ENCODE results near the gene NFATC2. TPM values are rescaled to one million over a fixed set of nuclear protein-coding genes. Genes with fewer than 3 reads are reported as not detected.

NFATC2 gene
- total RNA-seq, 1 donor from 2014 or later: 0.89 TPM

DNA sequence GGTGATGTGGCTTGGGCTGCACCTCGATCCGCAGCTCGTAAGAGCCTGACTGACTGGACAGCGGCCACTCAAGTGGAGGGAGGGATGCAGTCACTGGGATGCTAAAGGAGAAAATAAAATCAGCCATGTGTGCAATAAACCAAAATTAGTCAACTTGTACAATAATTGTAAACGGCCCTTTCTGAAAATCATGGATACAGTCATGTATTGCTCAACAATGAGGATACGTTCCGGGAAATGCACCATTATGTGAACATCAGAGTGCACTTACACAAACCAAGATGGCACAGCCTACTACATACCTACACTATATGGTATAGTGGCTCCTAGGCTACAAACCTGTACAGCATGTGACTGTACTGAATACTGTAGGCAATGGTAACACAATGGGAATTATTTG, 25.7 kb downstream of the NFATC2 start:
- DNase-seq (ENCODE audit: extremely low spot score, unreplicated experiment): no peak
- Mint-ChIP-seq H3K9me3 (ENCODE audit: unreplicated experiment) (no peaks in the 10 kb centered on the region), H3K27ac (ENCODE audit: unreplicated experiment) (no peak overlapping the region), H3K27me3 (ENCODE audit: unreplicated experiment) (no peaks in the 10 kb centered on the region), H3K4me3 (ENCODE audit: unreplicated experiment) (no peak overlapping the region), H3K36me3 (ENCODE audit: unreplicated experiment) (no peaks in the 10 kb centered on the region), H3K4me1 (ENCODE audit: unreplicated experiment) (peaks cover 7% of the 10 kb centered on the region)
- TF ChIP-seq, protein P1, sequence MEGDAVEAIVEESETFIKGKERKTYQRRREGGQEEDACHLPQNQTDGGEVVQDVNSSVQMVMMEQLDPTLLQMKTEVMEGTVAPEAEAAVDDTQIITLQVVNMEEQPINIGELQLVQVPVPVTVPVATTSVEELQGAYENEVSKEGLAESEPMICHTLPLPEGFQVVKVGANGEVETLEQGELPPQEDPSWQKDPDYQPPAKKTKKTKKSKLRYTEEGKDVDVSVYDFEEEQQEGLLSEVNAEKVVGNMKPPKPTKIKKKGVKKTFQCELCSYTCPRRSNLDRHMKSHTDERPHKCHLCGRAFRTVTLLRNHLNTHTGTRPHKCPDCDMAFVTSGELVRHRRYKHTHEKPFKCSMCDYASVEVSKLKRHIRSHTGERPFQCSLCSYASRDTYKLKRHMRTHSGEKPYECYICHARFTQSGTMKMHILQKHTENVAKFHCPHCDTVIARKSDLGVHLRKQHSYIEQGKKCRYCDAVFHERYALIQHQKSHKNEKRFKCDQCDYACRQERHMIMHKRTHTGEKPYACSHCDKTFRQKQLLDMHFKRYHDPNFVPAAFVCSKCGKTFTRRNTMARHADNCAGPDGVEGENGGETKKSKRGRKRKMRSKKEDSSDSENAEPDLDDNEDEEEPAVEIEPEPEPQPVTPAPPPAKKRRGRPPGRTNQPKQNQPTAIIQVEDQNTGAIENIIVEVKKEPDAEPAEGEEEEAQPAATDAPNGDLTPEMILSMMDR (IDR thresholded peaks at IDR 0.05): no peak

DNA sequence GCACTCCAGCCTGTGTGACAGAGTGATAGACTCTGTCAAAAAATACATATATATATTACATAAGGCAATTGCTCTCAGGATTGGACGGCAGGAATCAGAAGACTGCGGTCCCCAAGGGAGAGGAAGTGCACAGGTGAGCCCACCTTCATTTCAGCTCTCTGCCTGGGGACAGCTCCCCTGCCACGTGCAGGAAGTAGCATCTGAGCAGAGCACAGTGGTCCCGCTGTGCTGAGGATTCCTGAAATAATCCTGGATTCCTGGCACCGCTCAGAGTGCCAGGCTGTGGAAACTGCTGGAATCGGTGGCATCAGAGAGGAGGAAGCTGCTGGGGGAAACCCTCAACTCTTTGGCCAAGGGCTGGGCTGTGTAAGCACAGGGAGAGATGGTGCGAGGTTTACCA, 27.7 kb downstream of the NFATC2 start:
- Mint-ChIP-seq H3K9me3 (ENCODE audit: unreplicated experiment) (no peaks in the 10 kb centered on the region), H3K36me3 (ENCODE audit: unreplicated experiment) (no peaks in the 10 kb centered on the region), H3K27me3 (ENCODE audit: unreplicated experiment) (no peaks in the 10 kb centered on the region), H3K27ac (ENCODE audit: unreplicated experiment) (no peak overlapping the region), H3K4me3 (ENCODE audit: unreplicated experiment) (no peak overlapping the region), H3K4me1 (ENCODE audit: unreplicated experiment) (peaks cover 26% of the 10 kb centered on the region)
- TF ChIP-seq, protein P1 (IDR thresholded peaks at IDR 0.05): no peak
- DNase-seq (ENCODE audit: extremely low spot score, unreplicated experiment): no peak

DNA sequence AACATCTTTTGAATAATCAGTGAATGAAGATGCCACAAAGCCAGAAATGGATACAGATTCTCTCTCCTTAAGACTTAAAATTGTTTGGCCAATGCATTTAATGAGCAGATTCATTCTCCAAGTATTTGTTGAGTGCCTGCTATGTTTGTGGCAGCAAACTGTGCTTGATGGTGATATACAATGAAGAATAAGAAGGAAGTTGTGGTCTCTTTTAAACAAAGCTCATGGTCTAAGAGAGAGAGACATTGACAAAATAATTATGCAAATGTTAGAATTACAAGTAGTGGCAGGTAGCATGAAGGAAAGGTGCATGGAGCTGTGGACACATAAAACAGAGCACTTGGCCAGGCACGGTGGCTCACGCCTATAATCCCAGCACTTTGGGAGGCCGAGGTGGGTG, 28.3 kb downstream of the NFATC2 start:
- H3K27ac Mint-ChIP-seq (ENCODE audit: unreplicated experiment): no peak overlapping the region
- H3K4me1 Mint-ChIP-seq (ENCODE audit: unreplicated experiment): peaks cover 32% of the 10 kb centered on the region
- DNase-seq (ENCODE audit: extremely low spot score, unreplicated experiment): no peak
- no peaks in the 10 kb centered on the region for H3K9me3 Mint-ChIP-seq (ENCODE audit: unreplicated experiment)
- TF ChIP-seq, protein P1 (IDR thresholded peaks at IDR 0.05): no peak
- no peaks in the 10 kb centered on the region for H3K36me3 Mint-ChIP-seq (ENCODE audit: unreplicated experiment)
- no peak overlapping the region for H3K4me3 Mint-ChIP-seq (ENCODE audit: unreplicated experiment)
- no peaks in the 10 kb centered on the region for H3K27me3 Mint-ChIP-seq (ENCODE audit: unreplicated experiment)

DNA sequence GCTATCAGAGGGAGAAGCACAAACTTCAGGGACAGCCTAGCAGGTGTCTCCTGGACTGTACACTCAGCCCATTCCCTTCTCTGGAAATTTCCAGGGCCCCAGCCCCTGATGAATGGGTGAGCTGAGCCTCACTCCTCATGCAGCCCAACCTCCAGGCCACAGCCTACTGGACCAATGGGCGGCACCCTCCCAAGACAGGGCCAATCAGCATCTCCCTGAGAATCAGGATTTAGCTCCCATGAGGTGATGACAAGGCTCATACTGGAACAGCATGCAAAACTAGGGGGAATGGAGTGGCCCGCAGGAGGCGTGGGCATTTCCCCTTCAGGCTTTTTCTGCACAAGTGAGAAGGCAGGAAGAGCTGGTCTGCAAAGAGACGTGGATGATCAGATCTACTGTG, 29.0 kb downstream of the NFATC2 start:
- Mint-ChIP-seq H3K27me3 (ENCODE audit: unreplicated experiment) (no peaks in the 10 kb centered on the region), H3K36me3 (ENCODE audit: unreplicated experiment) (no peaks in the 10 kb centered on the region), H3K4me1 (ENCODE audit: unreplicated experiment) (peaks cover 39% of the 10 kb centered on the region), H3K27ac (ENCODE audit: unreplicated experiment) (no peak overlapping the region), H3K4me3 (ENCODE audit: unreplicated experiment) (no peak overlapping the region), H3K9me3 (ENCODE audit: unreplicated experiment) (no peaks in the 10 kb centered on the region)
- no peak for DNase-seq (ENCODE audit: extremely low spot score, unreplicated experiment)
- TF ChIP-seq, protein P1 (IDR thresholded peaks at IDR 0.05): no peak

DNA sequence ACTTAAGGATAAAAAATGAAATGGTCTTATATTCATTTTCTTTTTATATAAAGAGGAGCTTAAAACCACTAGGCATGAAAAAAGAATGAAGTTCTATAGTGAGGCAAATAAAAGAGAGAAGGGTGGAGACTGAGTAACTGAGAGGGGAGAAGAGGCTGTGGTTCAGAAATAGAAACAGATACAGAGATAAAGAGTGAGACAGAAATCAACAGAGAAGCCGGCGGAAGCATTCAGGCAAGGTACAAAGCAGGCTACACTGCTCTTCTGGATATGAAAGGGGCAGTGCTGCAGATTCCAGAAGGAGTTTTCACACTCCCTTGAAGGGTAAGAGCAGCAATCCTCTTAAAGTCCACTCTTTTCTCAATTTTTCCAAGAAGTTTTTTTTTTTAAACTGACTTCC, 29.9 kb downstream of the NFATC2 start:
- H3K9me3 Mint-ChIP-seq (ENCODE audit: unreplicated experiment): no peaks in the 10 kb centered on the region
- H3K27me3 Mint-ChIP-seq (ENCODE audit: unreplicated experiment): no peaks in the 10 kb centered on the region
- H3K36me3 Mint-ChIP-seq (ENCODE audit: unreplicated experiment): no peaks in the 10 kb centered on the region
- DNase-seq (ENCODE audit: extremely low spot score, unreplicated experiment): no peak
- no peak overlapping the region for H3K4me3 Mint-ChIP-seq (ENCODE audit: unreplicated experiment)
- H3K27ac Mint-ChIP-seq (ENCODE audit: unreplicated experiment): no peak overlapping the region
- H3K4me1 Mint-ChIP-seq (ENCODE audit: unreplicated experiment): peaks cover 44% of the 10 kb centered on the region
- TF ChIP-seq, protein P1 (IDR thresholded peaks at IDR 0.05): no peak

Measured in osteocyte (in vitro differentiated cells).